ENCODE data around the gene IL33.

IL33 gene

GRCh38 chr9:6184749-6185645, 30.6 kb upstream of the IL33 start:
- Histone ChIP-seq H3K36me3 (no peaks in the 10 kb centered on the region), H3K9me3 (no peaks in the 10 kb centered on the region), H3K4me3 (ENCODE audit: low read depth in 1 of 2, low read length in 1 of 2) (no peak overlapping the region), H3K4me1 (ENCODE audit: control insufficient read depth in 1 of 2, insufficient read depth in 1 of 2, low read depth in 1 of 2, low read length in 1 of 2) (no peaks in the 10 kb centered on the region), H3K27me3 (no peaks in the 10 kb centered on the region), H3K27ac (no peak overlapping the region)
- TF ChIP-seq, protein P1, sequence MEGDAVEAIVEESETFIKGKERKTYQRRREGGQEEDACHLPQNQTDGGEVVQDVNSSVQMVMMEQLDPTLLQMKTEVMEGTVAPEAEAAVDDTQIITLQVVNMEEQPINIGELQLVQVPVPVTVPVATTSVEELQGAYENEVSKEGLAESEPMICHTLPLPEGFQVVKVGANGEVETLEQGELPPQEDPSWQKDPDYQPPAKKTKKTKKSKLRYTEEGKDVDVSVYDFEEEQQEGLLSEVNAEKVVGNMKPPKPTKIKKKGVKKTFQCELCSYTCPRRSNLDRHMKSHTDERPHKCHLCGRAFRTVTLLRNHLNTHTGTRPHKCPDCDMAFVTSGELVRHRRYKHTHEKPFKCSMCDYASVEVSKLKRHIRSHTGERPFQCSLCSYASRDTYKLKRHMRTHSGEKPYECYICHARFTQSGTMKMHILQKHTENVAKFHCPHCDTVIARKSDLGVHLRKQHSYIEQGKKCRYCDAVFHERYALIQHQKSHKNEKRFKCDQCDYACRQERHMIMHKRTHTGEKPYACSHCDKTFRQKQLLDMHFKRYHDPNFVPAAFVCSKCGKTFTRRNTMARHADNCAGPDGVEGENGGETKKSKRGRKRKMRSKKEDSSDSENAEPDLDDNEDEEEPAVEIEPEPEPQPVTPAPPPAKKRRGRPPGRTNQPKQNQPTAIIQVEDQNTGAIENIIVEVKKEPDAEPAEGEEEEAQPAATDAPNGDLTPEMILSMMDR (IDR thresholded peaks at IDR 0.05), result no peak

DNA sequence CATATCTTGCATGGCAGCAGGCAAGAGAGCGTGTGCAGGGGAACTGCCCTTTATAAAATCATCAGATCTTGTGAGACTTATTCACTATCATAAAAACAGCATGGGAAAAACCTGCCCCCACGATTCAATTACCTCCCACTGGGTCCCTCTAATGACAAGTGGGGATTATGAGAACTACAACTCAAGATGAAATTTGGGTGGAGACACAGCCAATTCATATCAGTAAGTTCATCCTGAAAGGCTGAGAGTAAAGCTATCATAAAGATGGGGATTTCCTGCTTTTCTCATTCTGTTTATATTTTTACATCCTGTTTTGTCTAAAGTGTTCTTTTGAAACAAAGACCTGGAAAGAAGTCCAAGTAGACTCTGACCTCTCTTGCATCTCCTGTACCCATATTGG, 28.9 kb upstream of the IL33 start:
- H3K27me3 ChIP-seq, result no peaks in the 10 kb centered on the region
- H3K4me1 ChIP-seq (ENCODE audit: control insufficient read depth in 1 of 2, insufficient read depth in 1 of 2, low read depth in 1 of 2, low read length in 1 of 2), result no peaks in the 10 kb centered on the region
- TF ChIP-seq, protein P1 (IDR thresholded peaks at IDR 0.05), result no peak
- no peak overlapping the region for H3K27ac ChIP-seq
- H3K36me3 ChIP-seq, result no peaks in the 10 kb centered on the region
- H3K9me3 ChIP-seq, result no peaks in the 10 kb centered on the region
- H3K4me3 ChIP-seq (ENCODE audit: low read depth in 1 of 2, low read length in 1 of 2), result no peak overlapping the region

GRCh38 chr9:6187272-6187671, 28.3 kb upstream of the IL33 start:
- H3K36me3 ChIP-seq, result no peaks in the 10 kb centered on the region
- H3K27me3 ChIP-seq, result no peaks in the 10 kb centered on the region
- no peaks in the 10 kb centered on the region for H3K4me1 ChIP-seq (ENCODE audit: control insufficient read depth in 1 of 2, insufficient read depth in 1 of 2, low read depth in 1 of 2, low read length in 1 of 2)
- H3K27ac ChIP-seq, result no peak overlapping the region
- no peak overlapping the region for H3K4me3 ChIP-seq (ENCODE audit: low read depth in 1 of 2, low read length in 1 of 2)
- H3K9me3 ChIP-seq, result no peaks in the 10 kb centered on the region
- TF ChIP-seq, protein P1 (IDR thresholded peaks at IDR 0.05), result no peak

DNA sequence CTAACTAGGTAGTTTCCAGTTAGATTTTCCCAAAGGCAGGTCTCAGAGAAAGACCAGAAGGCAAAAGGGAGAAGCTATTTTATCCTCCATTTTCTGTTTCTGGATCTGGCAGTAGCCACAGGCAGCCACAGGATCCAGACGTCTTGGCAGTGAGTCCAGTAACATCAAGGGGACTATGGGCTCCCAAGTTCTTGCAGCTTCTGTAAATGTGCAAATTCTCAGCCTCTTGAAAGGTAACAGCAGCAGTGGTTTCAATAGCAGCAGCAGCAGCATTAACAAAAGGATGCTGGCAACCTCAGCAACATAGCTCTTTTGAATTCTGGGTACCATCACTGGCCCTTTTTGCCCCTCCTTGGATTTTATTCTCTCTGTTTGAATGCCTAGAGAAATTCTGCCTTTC, 27.1 kb upstream of the IL33 start:
- H3K27ac ChIP-seq, result no peak overlapping the region
- H3K36me3 ChIP-seq, result no peaks in the 10 kb centered on the region
- no peaks in the 10 kb centered on the region for H3K4me1 ChIP-seq (ENCODE audit: control insufficient read depth in 1 of 2, insufficient read depth in 1 of 2, low read depth in 1 of 2, low read length in 1 of 2)
- no peaks in the 10 kb centered on the region for H3K9me3 ChIP-seq
- no peak overlapping the region for H3K4me3 ChIP-seq (ENCODE audit: low read depth in 1 of 2, low read length in 1 of 2)
- TF ChIP-seq, protein P1 (IDR thresholded peaks at IDR 0.05), result no peak
- H3K27me3 ChIP-seq, result no peaks in the 10 kb centered on the region

- H3K9me3 ChIP-seq, result no peaks in the 10 kb centered on the region
- H3K27ac ChIP-seq, result no peak overlapping the region
- TF ChIP-seq, protein P1 (IDR thresholded peaks at IDR 0.05), result no peak
- H3K27me3 ChIP-seq, result no peaks in the 10 kb centered on the region
- H3K36me3 ChIP-seq, result no peaks in the 10 kb centered on the region
- no peak overlapping the region for H3K4me3 ChIP-seq (ENCODE audit: low read depth in 1 of 2, low read length in 1 of 2)
- no peaks in the 10 kb centered on the region for H3K4me1 ChIP-seq (ENCODE audit: control insufficient read depth in 1 of 2, insufficient read depth in 1 of 2, low read depth in 1 of 2, low read length in 1 of 2)
These were observed 26.7 kb upstream of the IL33 start for GRCh38 chr9:6188906-6189305.

Data from neutrophil (primary cell).